MG63 (cell line): ENCODE results near the gene OR1K1. TPM values are rescaled to one million over a fixed set of nuclear protein-coding genes. Genes with fewer than 3 reads are reported as not detected.

Experiments
- DNase-seq: peaks from one replicate; pipeline ENCODE4 v3.0.0-alpha.2; 2020
- H3K27me3 ChIP-seq: fragments of 250-450 bp; sonication (Bioruptor Pico); 2 replicates; pipeline ENCODE4 v1.5.1; 2020; ENCODE audit warnings: mild to moderate bottlenecking, moderate library complexity
- H3K36me3 ChIP-seq: fragments of 250-450 bp; sonication (Bioruptor Pico); 2 replicates; pipeline ENCODE4 v1.5.1; 2020; ENCODE audit warnings: mild to moderate bottlenecking, moderate library complexity
- H3K4me3 ChIP-seq: fragments of 250-450 bp; sonication (Bioruptor Pico); 2 replicates; pipeline ENCODE4 v1.5.1; 2020; ENCODE audit warnings: mild to moderate bottlenecking, moderate library complexity
- H3K9me3 ChIP-seq: fragments of 250-450 bp; sonication (Bioruptor Pico); 2 replicates; pipeline ENCODE4 v1.5.1; 2020; ENCODE audit warnings: mild to moderate bottlenecking, moderate library complexity
- total RNA-seq: library from RNA; depleted of rRNA; stranded (reverse); fragments of >200 nt; shearing (Covaris generic); gene quantifications from 2 replicates; pipeline ENCODE4 v1.2.3, GENCODE V29; 2014; ENCODE audit warnings: low replicate concordance; rRNA removed

Gene OR1K1, protein sequence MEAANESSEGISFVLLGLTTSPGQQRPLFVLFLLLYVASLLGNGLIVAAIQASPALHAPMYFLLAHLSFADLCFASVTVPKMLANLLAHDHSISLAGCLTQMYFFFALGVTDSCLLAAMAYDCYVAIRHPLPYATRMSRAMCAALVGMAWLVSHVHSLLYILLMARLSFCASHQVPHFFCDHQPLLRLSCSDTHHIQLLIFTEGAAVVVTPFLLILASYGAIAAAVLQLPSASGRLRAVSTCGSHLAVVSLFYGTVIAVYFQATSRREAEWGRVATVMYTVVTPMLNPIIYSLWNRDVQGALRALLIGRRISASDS
- total RNA-seq = not detected in 2 replicates

DNA sequence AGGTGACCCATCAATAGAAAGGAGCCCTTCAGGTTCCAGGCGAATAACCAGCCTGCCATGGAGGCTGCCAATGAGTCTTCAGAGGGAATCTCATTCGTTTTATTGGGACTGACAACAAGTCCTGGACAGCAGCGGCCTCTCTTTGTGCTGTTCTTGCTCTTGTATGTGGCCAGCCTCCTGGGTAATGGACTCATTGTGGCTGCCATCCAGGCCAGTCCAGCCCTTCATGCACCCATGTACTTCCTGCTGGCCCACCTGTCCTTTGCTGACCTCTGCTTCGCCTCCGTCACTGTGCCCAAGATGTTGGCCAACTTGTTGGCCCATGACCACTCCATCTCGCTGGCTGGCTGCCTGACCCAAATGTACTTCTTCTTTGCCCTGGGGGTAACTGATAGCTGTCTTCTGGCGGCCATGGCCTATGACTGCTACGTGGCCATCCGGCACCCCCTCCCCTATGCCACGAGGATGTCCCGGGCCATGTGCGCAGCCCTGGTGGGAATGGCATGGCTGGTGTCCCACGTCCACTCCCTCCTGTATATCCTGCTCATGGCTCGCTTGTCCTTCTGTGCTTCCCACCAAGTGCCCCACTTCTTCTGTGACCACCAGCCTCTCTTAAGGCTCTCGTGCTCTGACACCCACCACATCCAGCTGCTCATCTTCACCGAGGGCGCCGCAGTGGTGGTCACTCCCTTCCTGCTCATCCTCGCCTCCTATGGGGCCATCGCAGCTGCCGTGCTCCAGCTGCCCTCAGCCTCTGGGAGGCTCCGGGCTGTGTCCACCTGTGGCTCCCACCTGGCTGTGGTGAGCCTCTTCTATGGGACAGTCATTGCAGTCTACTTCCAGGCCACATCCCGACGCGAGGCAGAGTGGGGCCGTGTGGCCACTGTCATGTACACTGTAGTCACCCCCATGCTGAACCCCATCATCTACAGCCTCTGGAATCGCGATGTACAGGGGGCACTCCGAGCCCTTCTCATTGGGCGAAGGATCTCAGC, at the start of gene OR1K1:
Gene OR1K1, plus strand, starts transcription at position 58 of the 995 bp plus-strand sequence. Its CDS starts 0 bp downstream, at position 58.
- Histone ChIP-seq H3K36me3 (no peaks in the 10 kb centered on the region), H3K9me3 (no peaks in the 10 kb centered on the region), H3K27me3 (no peaks in the 10 kb centered on the region), H3K4me3 (no peak within 1 kb of the TSS)
- DNase-seq = no peak

DNA sequence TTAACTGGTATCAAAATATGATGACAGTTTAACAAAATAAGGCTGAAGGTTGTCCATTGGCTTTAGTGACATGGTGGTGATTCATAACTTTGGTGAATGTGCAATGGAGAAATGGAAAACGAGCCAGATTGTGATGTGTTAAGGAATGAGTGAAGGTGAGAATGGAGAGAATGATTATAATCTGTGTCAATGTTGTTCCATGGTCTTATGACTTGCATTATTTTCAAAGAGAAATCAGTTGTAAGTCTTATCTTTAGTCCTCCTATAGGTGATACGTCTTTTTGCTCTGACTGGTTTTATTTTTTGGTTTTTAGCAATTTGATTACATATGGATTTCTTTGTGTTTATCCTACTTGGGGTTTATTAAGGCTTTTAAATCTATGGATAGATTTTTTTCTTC, 45.1 kb upstream of the OR1K1 start:
- no peaks in the 10 kb centered on the region for H3K27me3 ChIP-seq
- H3K36me3 ChIP-seq = no peaks in the 10 kb centered on the region
- no peak for DNase-seq
- no peak overlapping the region for H3K4me3 ChIP-seq
- peaks cover 5% of the 10 kb centered on the region; the same call in 1 of the 2 replicates for H3K9me3 ChIP-seq

DNA sequence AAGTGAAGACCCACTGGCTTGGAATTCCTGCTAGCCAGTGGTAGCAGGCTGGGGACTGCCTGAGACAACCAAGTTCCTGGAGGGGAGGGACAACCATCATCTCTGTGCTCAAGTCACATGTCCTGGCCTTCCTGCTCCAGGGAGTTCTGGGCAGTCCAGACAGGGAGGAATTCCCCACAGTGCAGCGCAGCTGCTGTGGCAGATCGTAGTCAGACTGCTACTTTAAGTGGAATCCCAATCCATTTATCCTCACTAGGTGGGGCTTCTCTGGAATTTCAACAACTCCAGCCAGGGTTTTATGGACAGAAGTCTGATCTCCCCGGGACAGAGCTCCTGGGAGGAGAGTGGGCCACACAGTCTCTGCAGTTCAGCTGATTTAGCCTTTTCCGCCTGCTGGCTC, 32.1 kb upstream of the OR1K1 start:
- no peak for DNase-seq
- Histone ChIP-seq H3K36me3 (no peaks in the 10 kb centered on the region), H3K4me3 (no peak overlapping the region), H3K27me3 (no peaks in the 10 kb centered on the region), H3K9me3 (no peaks in the 10 kb centered on the region)

DNA sequence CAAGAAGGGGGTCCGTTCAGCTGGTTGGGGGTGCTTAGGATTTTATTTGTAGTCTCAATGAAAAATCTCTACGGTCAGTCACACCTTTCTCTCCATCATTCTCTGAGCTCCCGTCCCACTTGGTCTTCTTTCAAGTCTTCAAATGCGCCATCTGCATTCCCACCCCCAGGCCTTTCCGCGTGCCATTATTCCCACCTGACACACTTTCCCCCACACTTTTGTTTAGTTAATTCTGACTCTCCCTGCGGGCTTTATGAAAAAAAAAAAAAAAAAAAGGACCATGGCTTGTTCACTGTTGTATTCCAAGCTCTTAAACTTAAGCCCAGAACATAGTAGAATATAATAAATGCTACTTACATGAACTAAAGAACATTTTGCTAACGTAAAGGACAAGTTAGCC, 22.9 kb upstream of the OR1K1 start:
- Histone ChIP-seq H3K9me3 (no peaks in the 10 kb centered on the region), H3K36me3 (no peaks in the 10 kb centered on the region), H3K27me3 (no peaks in the 10 kb centered on the region), H3K4me3 (no peak overlapping the region)
- DNase-seq = no peak

DNA sequence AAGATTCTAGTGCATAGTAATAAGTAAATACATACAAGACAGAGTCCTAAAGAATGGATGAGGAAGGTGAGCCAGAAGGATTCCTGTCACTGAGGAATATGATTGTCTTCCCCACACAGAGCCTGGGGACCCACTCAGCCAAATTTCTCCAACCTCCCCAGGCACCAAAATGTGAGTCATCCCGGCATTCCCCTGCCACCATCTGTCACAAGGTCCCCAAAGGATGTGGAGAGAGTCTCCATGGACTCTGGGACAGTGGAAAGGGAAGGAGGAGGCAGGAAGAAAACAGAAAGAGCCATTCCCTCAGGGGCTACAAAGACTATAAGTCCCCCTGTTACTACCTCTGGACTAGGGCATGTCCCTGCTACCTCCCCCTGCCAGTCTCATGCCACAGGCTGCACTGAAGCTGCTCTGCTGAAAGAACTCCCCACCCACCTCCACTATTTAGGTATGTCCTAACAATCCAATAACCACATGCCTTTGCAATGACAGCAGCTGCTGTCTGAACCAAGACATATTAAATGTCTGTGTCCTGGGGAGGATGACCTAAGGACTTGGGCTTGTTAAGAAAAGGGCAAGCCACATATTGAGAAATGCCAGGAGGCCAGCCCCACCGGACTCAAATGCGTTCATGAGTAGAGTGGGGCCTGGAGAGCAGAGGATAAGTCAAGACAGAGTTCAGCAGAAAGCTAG, 21.8 kb upstream of the OR1K1 start:
- Histone ChIP-seq H3K4me3 (no peak overlapping the region), H3K36me3 (no peaks in the 10 kb centered on the region), H3K27me3 (no peaks in the 10 kb centered on the region), H3K9me3 (no peaks in the 10 kb centered on the region)
- DNase-seq = peak; percentile 15

DNA sequence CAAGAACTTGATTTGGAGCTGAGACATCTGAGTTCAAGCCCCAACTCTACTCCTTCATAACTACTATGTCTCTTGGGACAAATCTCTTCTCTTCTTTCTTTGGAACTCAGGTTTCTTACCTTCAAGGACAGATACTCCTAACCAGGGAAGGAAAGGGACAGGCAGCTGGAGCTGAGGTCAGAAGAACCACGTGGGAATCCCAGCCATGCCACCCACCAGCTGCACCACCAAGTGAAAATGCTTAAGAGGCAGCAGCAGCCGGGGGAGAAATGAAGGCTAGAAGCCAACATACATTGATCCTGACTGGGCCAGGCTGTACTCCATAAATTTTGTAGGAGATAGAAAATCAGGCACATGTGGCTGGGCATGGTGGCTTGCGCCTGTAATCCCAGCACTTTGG, 20.7 kb upstream of the OR1K1 start:
- Histone ChIP-seq H3K4me3 (no peak overlapping the region), H3K36me3 (no peaks in the 10 kb centered on the region), H3K27me3 (no peaks in the 10 kb centered on the region), H3K9me3 (no peaks in the 10 kb centered on the region)
- no peak for DNase-seq

DNA sequence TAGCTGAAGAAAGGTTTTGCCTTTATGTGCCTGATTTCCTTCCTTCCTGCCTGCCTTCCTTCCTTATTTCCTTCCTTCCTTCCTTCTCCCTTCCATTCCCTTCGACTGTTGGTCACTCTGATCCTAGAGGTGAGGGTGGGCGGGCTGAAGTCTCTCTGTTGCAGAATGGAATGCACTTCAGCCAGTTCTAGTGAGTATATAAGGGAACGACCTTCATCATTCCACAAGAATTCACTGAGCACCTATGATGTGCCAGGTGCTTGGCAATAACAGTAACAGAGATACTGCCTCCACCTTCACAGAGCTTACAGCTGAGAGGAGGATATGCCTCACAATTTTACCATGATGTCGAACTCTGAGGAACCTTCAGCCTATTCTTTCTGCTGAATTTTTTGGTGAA, 19.9 kb upstream of the OR1K1 start:
- no peak for DNase-seq
- no peaks in the 10 kb centered on the region for H3K9me3 ChIP-seq
- H3K27me3 ChIP-seq = no peaks in the 10 kb centered on the region
- no peak overlapping the region for H3K4me3 ChIP-seq
- no peaks in the 10 kb centered on the region for H3K36me3 ChIP-seq

DNA sequence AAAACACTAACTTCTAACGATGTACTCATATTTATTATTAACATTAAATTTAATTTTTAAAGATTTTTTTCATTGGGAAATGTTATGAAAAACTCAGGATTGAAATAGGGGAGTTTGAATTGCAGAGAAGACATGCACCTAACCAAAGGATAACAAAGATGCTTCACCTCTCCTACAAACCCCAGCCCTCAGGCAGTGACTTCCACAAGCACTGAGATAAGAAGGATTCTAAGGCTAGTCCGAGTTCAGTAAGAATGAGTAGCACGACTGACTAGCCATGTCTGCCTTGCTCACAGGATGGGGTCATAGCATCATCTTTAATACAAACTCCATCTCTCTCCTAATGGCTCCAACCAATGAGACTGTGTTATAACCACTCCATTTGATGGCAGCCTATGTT, 18.3 kb upstream of the OR1K1 start:
- Histone ChIP-seq H3K36me3 (no peaks in the 10 kb centered on the region), H3K9me3 (no peaks in the 10 kb centered on the region), H3K27me3 (no peaks in the 10 kb centered on the region), H3K4me3 (no peak overlapping the region)
- no peak for DNase-seq

DNA sequence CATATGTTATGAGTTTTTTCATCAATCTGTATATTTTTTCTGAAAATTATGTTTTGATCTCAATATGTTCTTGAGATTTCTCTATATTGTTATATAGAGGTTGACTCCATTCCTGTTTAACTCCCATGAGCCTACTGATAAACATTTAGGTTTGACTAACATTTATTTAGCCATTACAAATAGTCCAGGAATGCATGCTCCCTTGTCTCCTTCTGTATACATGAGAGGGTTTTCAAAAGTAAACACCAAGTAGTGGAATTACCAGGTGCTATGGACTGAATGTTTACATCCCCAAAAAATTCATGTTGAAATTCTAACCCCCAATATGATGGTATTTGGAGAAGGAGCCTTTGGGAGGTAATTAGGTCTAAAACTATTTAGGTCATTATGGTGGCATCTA, 14.7 kb upstream of the OR1K1 start:
- no peaks in the 10 kb centered on the region for H3K9me3 ChIP-seq
- H3K36me3 ChIP-seq = no peaks in the 10 kb centered on the region
- no peak overlapping the region for H3K4me3 ChIP-seq
- no peaks in the 10 kb centered on the region for H3K27me3 ChIP-seq
- DNase-seq = no peak

DNA sequence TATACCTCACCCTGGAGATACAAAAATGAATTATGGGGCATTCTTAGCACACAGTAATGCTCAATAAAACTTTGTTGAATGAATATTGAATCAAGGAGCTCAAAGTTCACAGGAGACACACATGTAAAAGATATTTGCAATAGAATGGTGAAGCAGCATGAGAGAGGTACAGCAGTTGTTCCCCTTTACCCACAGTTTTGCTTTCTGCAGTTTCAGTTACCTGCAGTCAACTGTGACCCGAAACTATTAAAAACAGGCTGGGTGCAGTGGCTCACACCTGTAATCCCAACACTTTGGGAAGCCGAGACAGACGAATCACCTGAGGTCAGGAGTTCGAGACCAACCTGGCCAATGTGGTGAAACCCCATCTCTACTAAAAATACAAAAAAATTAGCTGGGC, 13.6 kb upstream of the OR1K1 start:
- H3K9me3 ChIP-seq = no peaks in the 10 kb centered on the region
- no peak overlapping the region for H3K4me3 ChIP-seq

DNA sequence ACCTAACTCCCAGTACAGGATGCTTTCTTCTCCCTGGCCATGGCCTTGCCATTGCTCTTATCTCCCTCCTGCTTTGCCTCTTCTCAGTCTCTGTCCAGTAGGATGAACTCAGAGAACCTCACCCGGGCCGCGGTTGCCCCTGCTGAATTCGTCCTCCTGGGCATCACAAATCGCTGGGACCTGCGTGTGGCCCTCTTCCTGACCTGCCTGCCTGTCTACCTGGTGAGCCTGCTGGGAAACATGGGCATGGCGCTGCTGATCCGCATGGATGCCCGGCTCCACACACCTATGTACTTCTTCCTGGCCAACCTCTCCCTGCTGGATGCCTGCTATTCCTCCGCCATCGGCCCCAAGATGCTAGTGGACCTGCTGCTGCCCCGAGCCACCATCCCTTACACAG, 11.1 kb upstream of the OR1K1 start, which contains the start of gene OR5C1:
Gene OR5C1, plus strand, starts transcription at position 103 of the 400 bp plus-strand sequence. Its CDS starts 0 bp downstream, at position 103.
- DNase-seq = no peak
- Histone ChIP-seq H3K27me3 (no peaks in the 10 kb centered on the region), H3K9me3 (no peaks in the 10 kb centered on the region), H3K4me3 (no peak within 1 kb of the TSS), H3K36me3 (no peaks in the 10 kb centered on the region)

More for the DNA sequence above, 13.6 kb upstream of the OR1K1 start:
- Histone ChIP-seq H3K36me3 (no peaks in the 10 kb centered on the region), H3K27me3 (no peaks in the 10 kb centered on the region)
- no peak for DNase-seq

DNA sequence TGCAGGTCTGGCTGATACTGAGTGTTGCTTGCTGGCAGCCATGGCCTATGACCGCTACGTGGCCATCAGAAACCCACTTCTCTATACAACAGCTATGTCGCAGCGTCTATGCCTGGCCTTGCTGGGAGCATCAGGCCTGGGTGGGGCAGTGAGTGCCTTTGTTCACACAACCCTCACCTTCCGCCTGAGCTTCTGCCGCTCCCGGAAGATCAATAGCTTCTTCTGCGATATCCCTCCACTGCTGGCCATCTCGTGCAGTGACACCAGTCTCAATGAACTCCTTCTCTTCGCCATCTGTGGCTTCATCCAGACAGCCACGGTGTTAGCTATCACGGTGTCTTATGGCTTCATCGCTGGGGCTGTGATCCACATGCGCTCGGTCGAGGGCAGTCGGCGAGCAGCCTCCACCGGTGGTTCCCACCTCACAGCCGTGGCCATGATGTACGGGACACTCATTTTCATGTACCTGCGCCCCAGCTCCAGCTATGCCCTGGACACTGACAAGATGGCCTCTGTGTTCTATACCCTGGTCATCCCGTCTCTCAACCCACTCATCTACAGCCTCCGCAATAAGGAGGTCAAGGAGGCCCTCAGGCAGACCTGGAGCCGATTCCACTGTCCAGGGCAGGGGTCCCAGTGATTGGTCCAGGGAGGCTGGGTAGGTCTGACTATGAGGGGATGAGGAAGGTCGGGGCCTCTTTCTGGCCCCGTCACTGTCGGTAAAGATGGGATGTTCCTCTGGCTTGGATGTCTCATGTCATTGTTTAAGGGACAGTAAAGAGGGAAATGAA, 10.5 kb upstream of the OR1K1 start:
- Histone ChIP-seq H3K27me3 (no peaks in the 10 kb centered on the region), H3K4me3 (no peak overlapping the region), H3K36me3 (no peaks in the 10 kb centered on the region), H3K9me3 (no peaks in the 10 kb centered on the region)
- DNase-seq = no peak

DNA sequence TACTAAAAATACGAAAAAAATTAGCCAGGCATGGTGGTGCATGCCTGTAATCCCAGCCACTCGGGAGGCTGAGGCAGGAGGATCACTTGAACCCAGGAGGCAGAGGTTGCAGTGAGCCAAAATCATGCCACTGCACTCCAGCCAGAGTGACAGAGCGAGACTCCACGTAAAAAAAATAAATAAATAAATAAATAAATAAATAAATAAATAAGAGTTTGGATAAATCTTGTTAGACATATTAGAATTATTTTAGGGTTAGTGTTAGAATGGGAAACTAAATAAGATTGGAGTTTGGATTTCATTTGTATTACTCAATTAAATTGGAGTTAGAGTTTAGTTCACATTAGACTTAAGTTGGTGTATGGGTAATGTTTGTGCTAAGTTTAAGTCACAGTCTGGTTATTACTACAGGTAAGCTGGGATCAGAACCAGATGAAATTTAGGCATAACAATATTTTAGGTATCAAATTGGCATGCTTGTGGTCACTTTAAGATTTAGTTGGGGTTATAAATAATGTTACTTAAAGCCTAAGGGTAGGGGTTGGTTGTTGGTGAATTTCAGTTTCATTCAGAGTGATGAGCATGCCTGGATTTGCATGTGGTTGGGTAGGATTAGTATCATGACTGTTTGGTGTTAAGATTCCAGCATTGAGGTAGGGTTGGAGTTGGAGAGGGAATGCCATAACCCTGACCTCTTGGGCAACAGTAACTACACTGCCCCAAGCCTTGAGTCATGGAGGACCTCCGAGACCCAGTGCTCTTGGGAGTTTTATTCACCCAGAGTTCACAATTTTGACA, 7.9 kb upstream of the OR1K1 start:
- DNase-seq = no peak

DNA sequence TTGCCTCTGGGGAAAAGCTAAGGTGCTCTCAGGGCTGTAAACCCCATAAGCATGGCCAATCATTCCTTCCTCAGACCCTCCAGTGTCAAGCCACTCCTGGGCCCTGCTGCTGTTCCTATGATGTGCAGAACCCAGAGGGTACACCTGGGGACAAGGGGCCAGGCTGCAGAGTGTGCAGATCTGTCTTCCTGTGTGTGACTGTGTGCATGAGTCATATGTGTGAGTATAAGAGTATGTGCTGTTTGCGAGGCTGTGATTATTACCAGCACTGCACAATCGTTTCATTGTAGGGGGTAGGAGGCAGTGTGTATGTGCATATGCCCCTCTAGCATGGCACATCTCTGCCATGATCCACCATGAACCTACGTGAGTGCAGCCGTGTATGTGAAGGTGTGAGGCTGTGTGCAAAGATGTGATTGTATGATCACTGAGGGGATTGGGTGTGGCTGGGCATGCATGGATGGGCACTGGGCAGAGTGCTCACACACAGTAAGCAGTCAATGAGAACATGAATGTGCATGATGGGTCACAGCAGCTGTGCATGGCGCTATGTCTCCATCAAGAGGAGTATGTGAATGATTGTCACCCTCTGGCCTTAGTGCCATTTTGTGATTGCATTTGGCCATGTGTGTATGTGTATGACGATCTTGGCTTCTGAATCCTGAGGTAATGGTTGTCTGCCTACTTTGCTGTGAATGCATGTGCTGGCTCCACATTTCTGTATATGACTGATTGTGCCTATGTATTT, 2.4 kb upstream of the OR1K1 start:
- Histone ChIP-seq H3K27me3 (no peaks in the 10 kb centered on the region), H3K9me3 (no peaks in the 10 kb centered on the region), H3K36me3 (no peaks in the 10 kb centered on the region), H3K4me3 (no peak overlapping the region)
- no peak for DNase-seq

More for the DNA sequence above, 7.9 kb upstream of the OR1K1 start:
- Histone ChIP-seq H3K9me3 (no peaks in the 10 kb centered on the region), H3K4me3 (no peak overlapping the region), H3K36me3 (no peaks in the 10 kb centered on the region), H3K27me3 (no peaks in the 10 kb centered on the region)

DNA sequence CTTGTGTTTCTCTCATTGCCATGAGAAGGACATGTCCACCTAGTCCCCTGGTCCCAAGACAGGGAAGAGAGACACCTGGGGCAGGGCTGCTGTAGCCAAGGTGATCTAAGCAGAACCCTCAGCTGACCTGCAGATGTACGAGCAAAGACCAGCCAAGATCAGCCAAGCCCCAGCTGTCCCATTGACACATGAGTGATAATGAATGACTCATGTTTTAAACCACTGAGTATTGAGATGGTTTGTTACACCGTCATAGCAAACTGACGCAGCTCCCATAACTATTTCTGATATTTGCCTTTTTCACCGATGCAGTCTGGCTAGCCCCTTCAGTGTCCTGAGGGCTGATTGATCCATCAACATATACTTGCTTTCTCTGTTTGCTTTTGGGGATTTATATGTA, 6.7 kb downstream of the OR1K1 start:
- H3K27me3 ChIP-seq = no peaks in the 10 kb centered on the region
- peaks cover 2% of the 10 kb centered on the region for H3K9me3 ChIP-seq
- no peak for DNase-seq
- H3K36me3 ChIP-seq = no peaks in the 10 kb centered on the region
- H3K4me3 ChIP-seq = no peak overlapping the region
